LNCaP clone FGC (cell line): Measurements from ENCODE around the gene NUAK1.

ENCODE experiments used
- DNase-seq: peaks from one replicate; pipeline ENCODE4 v3.0.0-alpha.2; 2011; ENCODE audit warnings: low read depth
- H3K4me3 ChIP-seq: 2 replicates; pipeline ENCODE4 v1.5.1; 2011; ENCODE audit warnings: mild to moderate bottlenecking, low read depth, low read length, control low read depth
- TF ChIP-seq, protein P1 (sequence below): IDR thresholded peaks from 2 replicates; pipeline ENCODE4 v1.5.1; 2012; ENCODE audit warnings: mild to moderate bottlenecking; ENCODE audit not compliant: control insufficient read depth, insufficient read depth; ENCODE audit errors: extremely low read depth

The NUAK1 gene

GRCh38 chr12:106138633-106139421 is at the start of gene NUAK1:
Gene NUAK1, minus strand, starts transcription at chr12:106138954. Its CDS starts 301 bp downstream, at chr12:106138653.
- H3K4me3 ChIP-seq = peak within 1 kb of the TSS; percentile 49

GRCh38 chr12:106188256-106188655 is 49.5 kb upstream of the NUAK1 start:
- H3K4me3 ChIP-seq = no peak overlapping the region
- TF ChIP-seq, protein P1, sequence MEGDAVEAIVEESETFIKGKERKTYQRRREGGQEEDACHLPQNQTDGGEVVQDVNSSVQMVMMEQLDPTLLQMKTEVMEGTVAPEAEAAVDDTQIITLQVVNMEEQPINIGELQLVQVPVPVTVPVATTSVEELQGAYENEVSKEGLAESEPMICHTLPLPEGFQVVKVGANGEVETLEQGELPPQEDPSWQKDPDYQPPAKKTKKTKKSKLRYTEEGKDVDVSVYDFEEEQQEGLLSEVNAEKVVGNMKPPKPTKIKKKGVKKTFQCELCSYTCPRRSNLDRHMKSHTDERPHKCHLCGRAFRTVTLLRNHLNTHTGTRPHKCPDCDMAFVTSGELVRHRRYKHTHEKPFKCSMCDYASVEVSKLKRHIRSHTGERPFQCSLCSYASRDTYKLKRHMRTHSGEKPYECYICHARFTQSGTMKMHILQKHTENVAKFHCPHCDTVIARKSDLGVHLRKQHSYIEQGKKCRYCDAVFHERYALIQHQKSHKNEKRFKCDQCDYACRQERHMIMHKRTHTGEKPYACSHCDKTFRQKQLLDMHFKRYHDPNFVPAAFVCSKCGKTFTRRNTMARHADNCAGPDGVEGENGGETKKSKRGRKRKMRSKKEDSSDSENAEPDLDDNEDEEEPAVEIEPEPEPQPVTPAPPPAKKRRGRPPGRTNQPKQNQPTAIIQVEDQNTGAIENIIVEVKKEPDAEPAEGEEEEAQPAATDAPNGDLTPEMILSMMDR = no peak
- no peak for DNase-seq

More at GRCh38 chr12:106138633-106139421, at the start of gene NUAK1:
- TF ChIP-seq, protein P1 = no peak
- no peak for DNase-seq

DNA sequence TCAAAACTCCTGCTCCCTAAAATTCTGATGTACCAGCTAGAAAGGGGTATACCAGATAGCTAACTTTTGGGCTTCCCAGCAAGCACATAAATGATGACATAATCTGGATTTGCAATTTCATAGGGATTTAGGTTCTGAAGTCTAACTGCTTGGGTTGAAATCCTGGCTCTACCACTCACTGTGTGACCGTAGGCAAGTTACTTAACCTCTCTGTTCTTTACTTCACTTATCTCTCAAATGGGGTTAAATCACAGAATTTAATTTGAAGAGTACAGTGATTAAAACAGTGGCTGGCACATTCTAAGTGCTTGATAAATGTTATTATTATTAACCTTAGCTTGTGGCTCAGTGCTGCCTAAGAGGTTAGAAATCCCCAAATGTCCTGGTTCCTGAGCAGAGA is 49.1 kb upstream of the NUAK1 start:
- TF ChIP-seq, protein P1 = no peak
- no peak overlapping the region for H3K4me3 ChIP-seq
- DNase-seq = no peak

DNA sequence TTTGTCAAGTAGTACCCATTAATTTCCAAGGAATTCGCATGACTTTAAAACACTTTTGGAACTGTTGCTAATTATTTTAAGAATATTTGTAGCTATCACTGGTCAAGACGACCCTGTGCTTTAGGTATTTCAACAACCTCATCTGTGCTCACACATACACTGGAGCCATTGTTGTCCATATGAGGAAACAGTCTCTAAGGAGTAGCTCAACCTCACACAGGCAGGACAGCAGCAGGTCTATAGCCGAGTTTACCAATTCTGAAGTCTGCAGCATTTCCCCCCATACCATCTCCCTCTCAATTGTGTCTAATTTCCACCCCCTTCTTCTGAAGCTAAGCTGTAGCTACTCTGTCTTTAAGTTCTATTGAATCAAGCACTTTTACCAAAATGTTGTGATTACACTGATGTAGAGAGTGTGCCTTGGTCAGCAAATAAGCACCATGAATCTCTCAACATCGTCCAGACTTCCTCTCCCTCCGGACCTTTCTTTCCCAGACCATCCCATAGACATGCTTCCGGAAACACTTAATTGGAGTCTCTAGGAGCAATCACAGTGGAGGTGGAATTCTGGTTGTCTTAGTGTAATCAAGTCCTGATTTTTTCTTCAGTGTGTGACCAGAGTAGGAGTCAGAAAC is 48.5 kb upstream of the NUAK1 start:
- TF ChIP-seq, protein P1 = no peak
- no peak for DNase-seq
- H3K4me3 ChIP-seq = no peak overlapping the region

DNA sequence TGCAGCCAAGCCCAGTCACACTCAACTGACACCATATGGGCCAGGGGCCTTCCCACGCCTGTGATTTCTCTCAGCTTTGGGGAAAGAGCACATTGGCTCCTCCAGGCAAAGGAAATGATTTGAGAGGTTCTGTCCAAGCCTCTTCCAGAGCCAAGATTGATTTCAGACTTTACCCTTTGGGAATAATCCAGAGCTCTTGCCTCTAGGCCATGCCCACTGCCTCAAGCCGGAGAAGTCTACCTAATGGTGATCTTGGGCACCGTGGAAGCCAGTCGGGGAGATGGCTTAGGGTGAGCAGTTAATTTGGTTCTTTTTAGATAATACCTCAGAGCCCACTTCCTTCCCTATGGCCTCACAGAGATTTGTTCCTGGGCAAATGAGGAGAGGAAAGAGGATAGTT is 45.0 kb upstream of the NUAK1 start:
- DNase-seq = no peak
- no peak overlapping the region for H3K4me3 ChIP-seq
- TF ChIP-seq, protein P1 = no peak

DNA sequence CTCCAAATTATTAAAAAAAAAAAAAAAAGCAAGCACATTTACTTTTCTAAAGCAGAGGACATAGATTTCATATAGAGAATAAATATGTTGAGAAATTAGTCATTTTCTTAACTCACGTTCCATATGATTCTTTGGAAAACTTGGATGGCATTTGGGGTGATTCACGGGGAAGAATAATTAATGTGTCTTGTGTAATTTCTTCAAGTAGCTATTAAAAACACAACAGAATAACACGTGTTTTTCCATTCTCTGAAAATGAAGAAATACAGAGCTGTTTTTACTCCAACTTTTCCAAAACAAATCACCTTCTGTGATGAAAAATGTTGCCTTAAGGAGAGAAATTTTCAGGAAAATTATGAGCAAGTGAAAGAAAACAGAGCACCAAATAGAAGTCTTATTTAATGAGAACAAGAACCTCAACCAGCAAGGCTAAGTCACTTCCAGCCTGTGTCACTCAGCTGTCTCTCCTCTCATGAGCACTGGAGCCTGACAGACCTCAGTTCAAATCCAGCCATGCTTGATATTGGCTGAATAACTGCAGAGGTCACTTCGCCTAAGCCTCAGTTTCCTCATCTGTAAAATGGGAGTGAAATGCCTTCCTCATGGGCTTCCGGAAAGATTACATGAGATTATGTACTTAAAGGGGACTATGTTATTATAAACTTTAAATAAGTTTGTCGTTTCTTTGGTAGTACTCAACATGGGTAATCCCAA is 42.8 kb upstream of the NUAK1 start:
- TF ChIP-seq, protein P1 = no peak
- DNase-seq = no peak
- H3K4me3 ChIP-seq = no peak overlapping the region
